Osteoblast (primary cell): ENCODE results near the gene ABCC2. TPM values are rescaled to one million over a fixed set of nuclear protein-coding genes. Genes with fewer than 3 reads are reported as not detected.

Experiments used
- DNase-seq: peaks from one replicate; pipeline ENCODE4 v3.0.0; 2011; ENCODE audit warnings: low spot score, mixed read lengths; ENCODE audit not compliant: insufficient read length; ENCODE audit errors: missing footprints
- H2AFZ ChIP-seq: 2 replicates; pipeline ENCODE4 v1.6.0; 2011; ENCODE audit warnings: mild to moderate bottlenecking, low read length
- H3K27ac ChIP-seq: 2 replicates; pipeline ENCODE4 v1.5.1; 2011; ENCODE audit warnings: mild to moderate bottlenecking, low read depth, low read length, moderate library complexity
- H3K27me3 ChIP-seq: 2 replicates; pipeline ENCODE4 v1.6.0; 2012; ENCODE audit warnings: mild to moderate bottlenecking, control low read depth, inconsistent platforms, low read length, moderate library complexity; ENCODE audit not compliant: insufficient read depth
- H3K36me3 ChIP-seq: 2 replicates; pipeline ENCODE4 v1.5.1; 2011; ENCODE audit warnings: mild to moderate bottlenecking, low read length, control low read depth, moderate library complexity; ENCODE audit not compliant: insufficient read depth
- H3K4me1 ChIP-seq: 2 replicates; pipeline ENCODE4 v1.5.1; 2011; ENCODE audit warnings: mild to moderate bottlenecking, low read length, control low read depth, moderate library complexity; ENCODE audit not compliant: insufficient read depth
- H3K4me2 ChIP-seq: 2 replicates; pipeline ENCODE4 v1.6.0; 2011; ENCODE audit warnings: mild to moderate bottlenecking, low read length; ENCODE audit not compliant: insufficient read depth
- H3K4me3 ChIP-seq: fragments of 200-600 bp; sonication (generic); 3 replicates; pipeline ENCODE4 v1.5.1; 2012; ENCODE audit warnings: mild to moderate bottlenecking, low read length, inconsistent platforms; ENCODE audit not compliant: insufficient read depth
- H3K79me2 ChIP-seq: 2 replicates; pipeline ENCODE4 v1.6.0; 2012; ENCODE audit warnings: mild to moderate bottlenecking, low read length, control low read depth, inconsistent platforms; ENCODE audit not compliant: insufficient read depth
- H3K9me3 ChIP-seq: 2 replicates; pipeline ENCODE4 v1.5.1; 2011; ENCODE audit warnings: low read depth, low read length, control low read depth
- H4K20me1 ChIP-seq: 2 replicates; pipeline ENCODE4 v1.6.0; 2012; ENCODE audit warnings: mild to moderate bottlenecking, low read length, control low read depth; ENCODE audit not compliant: insufficient read depth
- CTCF ChIP-seq: IDR thresholded peaks from 2 replicates; pipeline ENCODE4 v1.5.1; 2011; ENCODE audit warnings: mild to moderate bottlenecking, low read depth, low read length, moderate library complexity; ENCODE audit errors: extremely low read depth
- total RNA-seq: library from RNA; depleted of rRNA; stranded (reverse); fragments of >200 nt; gene quantifications from 2 replicates; pipeline ENCODE4 v1.2.3, GENCODE V29; 2012

ABCC2 gene
- total RNA-seq, 1 donor = 1.8 TPM

- no peaks in the 10 kb centered on the region for H3K27me3 ChIP-seq
- no peak for DNase-seq
- H3K4me2 ChIP-seq = no peak overlapping the region
- H4K20me1 ChIP-seq = no peaks in the 10 kb centered on the region
- H3K9me3 ChIP-seq = no peaks in the 10 kb centered on the region
- no peak for TF ChIP-seq CTCF
- H3K4me3 ChIP-seq = no peak overlapping the region
- no peaks in the 10 kb centered on the region for H3K79me2 ChIP-seq
- no peaks in the 10 kb centered on the region for H3K36me3 ChIP-seq
- peaks cover 12% of the 10 kb centered on the region for H3K4me1 ChIP-seq
- no peak overlapping the region for H3K27ac ChIP-seq
- no peak overlapping the region for H2AFZ ChIP-seq
These were observed 67.8 kb downstream of the ABCC2 start for GRCh38 chr10:99850021-99850766.

GRCh38 chr10:99850767-99851340 is 68.4 kb downstream of the ABCC2 start:
- Histone ChIP-seq H3K9me3 (no peaks in the 10 kb centered on the region), H3K4me1 (peaks cover 7% of the 10 kb centered on the region), H3K79me2 (no peaks in the 10 kb centered on the region), H3K36me3 (no peaks in the 10 kb centered on the region), H4K20me1 (no peaks in the 10 kb centered on the region), H3K4me2 (no peak overlapping the region), H2AFZ (no peak overlapping the region), H3K27me3 (no peaks in the 10 kb centered on the region), H3K4me3 (no peak overlapping the region), H3K27ac (no peak overlapping the region)
- TF ChIP-seq CTCF = no peak
- DNase-seq = no peak

- DNase-seq = no peak
- no peak overlapping the region for H3K4me3 ChIP-seq
- no peak overlapping the region for H2AFZ ChIP-seq
- H3K27ac ChIP-seq = no peak overlapping the region
- no peaks in the 10 kb centered on the region for H4K20me1 ChIP-seq
- no peaks in the 10 kb centered on the region for H3K27me3 ChIP-seq
- no peaks in the 10 kb centered on the region for H3K36me3 ChIP-seq
- TF ChIP-seq CTCF = no peak
- no peak overlapping the region for H3K4me2 ChIP-seq
- H3K79me2 ChIP-seq = no peaks in the 10 kb centered on the region
- H3K4me1 ChIP-seq = no peaks in the 10 kb centered on the region
- no peaks in the 10 kb centered on the region for H3K9me3 ChIP-seq
These were observed 69.4 kb downstream of the ABCC2 start for GRCh38 chr10:99851825-99852224.

- no peaks in the 10 kb centered on the region for H3K27me3 ChIP-seq
- no peaks in the 10 kb centered on the region for H3K4me1 ChIP-seq
- no peaks in the 10 kb centered on the region for H3K36me3 ChIP-seq
- no peak overlapping the region for H3K4me2 ChIP-seq
- no peak for TF ChIP-seq CTCF
- H3K27ac ChIP-seq = no peak overlapping the region
- no peak overlapping the region for H2AFZ ChIP-seq
- no peak overlapping the region for H3K4me3 ChIP-seq
- H3K79me2 ChIP-seq = no peaks in the 10 kb centered on the region
- no peaks in the 10 kb centered on the region for H3K9me3 ChIP-seq
- H4K20me1 ChIP-seq = no peaks in the 10 kb centered on the region
- DNase-seq = no peak
These were observed 70.2 kb downstream of the ABCC2 start for GRCh38 chr10:99852481-99853213.
